Dermis blood vessel endothelial cell (primary cell): ENCODE results near the gene COL4A4. TPM values are rescaled to one million over a fixed set of nuclear protein-coding genes. Genes with fewer than 3 reads are reported as not detected.
"Not testable (repeated sequence)": the region's sequence is repeated elsewhere in the genome, so short reads cannot be mapped to it uniquely, and the experiment has no call there.

Source experiments
- DNase-seq: peaks from one replicate; pipeline ENCODE4 v3.0.0; 2010
- total RNA-seq: library from RNA; depleted of rRNA; stranded (reverse); fragments of >200 nt; gene quantifications from 2 replicates; pipeline ENCODE4 v1.2.3, GENCODE V29; 2014

Gene COL4A4
- 0.05 and 0.17 TPM in 2 replicates for total RNA-seq

DNA sequence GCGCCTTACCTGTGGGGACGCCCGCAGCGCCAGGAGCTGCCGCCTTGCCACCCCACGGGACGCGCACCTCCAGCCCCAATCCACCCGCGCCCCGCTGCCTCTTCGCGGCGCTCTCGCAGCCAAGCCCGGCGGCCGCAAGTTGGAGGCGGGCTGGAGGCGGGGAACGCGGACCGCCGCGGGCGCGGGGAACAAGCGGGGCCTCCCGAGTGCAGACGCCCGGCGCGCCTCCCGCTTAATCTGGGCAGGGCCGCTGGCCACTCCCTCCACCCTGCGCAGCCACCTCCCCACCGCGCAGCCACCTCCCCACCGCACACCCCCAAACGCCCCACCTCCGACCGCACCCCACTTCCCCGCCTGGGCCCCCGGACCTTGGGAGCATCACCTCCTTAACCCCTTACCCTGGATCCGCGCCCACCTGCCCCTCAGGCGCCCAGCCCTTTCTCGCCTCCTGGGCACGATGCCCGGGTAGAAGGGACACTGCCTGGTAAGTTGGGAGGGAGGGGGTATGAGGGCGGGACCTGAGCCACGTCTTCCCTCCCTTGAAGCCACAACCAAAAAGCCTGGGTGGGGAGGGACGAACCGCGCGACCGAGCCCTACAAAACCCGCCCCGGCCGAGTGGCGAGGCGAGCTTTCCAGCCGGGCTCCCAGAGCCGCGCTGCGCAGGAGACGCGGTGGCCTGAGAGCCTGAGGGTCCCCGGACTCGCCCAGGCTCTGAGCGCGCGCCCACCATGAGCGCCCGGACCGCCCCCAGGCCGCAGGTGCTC, at the start of gene COL4A4, which contains the start of gene COL4A3:
Gene COL4A4, minus strand, starts transcription at position 208 of the 765 bp plus-strand sequence. CDS start 16,722 bp downstream, outside the sequence.
Gene COL4A3, plus strand, starts transcription at position 627 of the 765 bp plus-strand sequence. Its CDS starts 103 bp downstream, at position 730.
- no peak for DNase-seq

GRCh38 chr2:227207573-227207972, 43.6 kb upstream of the COL4A4 start:
- DNase-seq = no peak

GRCh38 chr2:227206406-227206805, 42.4 kb upstream of the COL4A4 start:
- no peak for DNase-seq

DNA sequence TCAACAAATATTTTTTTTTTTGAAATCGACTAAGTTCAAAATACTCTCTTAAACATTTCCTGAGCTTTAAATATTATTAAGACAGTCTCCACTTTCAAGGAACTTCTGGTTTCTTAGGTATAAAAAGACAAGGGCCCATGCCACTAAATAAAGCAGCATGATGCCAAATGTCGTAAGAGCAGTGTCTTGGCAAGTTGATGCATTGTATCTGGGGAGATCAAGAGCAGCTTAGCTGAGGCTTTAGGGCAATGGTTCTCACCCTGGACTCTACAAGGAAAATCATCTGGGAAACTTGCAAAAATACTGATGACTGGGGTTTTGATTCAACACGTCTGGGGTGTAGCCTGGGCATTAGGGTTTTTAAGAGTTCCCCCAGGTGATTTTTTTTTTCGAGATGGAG, 41.7 kb upstream of the COL4A4 start:
- no peak for DNase-seq

DNA sequence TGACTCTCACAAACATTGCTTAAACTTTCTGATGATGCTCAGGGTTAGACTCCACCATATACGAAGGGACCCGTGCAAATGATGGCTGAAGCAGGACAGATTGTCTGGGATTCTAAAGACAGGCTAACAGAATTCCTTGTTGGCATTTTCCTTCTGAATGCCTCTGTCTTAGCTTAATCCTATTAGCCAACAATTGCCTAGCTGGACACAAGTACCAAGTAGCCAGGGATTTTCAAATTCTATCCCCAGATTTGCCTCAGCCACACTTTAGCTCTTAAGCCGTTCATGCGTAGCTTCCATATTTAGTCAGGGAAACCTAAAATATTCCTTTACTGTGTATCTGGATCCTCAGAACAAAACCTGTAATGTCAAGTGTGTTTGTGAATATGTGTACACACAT, 40.4 kb upstream of the COL4A4 start:
- no peak for DNase-seq

DNA sequence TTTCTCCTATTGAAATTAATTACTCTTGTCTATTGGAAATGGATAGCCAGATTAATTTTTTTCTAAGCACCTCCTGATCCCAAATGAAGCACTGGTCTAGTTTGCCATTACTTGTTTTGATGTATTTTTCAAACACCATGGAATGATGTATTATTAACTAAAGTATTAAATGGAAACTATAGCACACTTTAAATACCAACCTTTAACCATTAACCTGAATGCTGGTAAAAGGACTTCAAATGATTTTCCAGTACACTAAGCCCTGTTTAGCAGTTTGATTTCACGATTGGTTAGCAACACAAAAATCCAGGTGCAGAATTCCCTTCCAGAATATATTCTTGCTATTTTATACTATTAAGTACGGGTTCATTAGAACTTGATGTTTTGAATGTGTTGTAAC, 37.8 kb upstream of the COL4A4 start:
- no peak for DNase-seq

GRCh38 chr2:227198866-227199265, 34.9 kb upstream of the COL4A4 start:
- no peak for DNase-seq

GRCh38 chr2:227194219-227194618, 30.2 kb upstream of the COL4A4 start:
- DNase-seq = no peak

DNA sequence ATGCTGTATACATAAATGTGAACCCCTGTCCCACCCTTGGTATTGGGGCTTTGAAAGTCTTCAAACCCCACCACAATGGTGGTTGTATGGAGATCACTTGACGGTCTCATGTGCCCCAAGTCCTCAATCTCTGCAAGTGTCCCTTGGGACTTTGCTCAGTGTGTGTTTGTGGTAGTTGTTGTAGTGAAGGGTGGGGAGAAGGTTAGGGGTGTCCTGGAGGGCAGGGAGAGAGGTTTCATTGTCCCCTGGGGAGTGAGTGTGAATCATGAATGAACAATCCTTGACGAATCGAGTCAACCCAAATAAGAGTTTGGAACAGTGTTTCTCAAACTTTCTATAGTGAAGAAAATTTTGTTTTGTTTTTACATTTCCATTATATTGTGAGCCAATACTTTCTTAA, 28.5 kb upstream of the COL4A4 start:
- DNase-seq = no peak

DNA sequence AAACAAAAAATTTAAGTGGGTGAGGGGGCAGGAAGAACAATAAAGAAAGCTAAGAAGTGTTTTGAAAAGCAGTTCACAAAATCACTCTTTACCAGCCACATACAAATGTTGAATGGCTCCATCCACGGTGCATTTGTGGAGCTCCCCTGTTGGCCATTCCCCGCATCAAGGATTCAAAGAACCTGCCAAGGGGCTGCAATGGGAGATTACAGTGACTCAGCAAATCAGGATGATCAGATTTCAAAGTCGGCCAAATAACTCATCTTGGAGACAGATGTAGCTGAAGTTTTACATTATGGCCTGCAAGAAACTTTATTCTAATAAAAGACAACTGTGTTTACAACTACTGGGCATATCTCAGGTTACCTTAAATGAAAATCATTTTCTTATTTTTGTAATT, 27.4 kb upstream of the COL4A4 start:
- no peak for DNase-seq

- DNase-seq = no peak
These were observed 24.3 kb upstream of the COL4A4 start for GRCh38 chr2:227188292-227188691.

DNA sequence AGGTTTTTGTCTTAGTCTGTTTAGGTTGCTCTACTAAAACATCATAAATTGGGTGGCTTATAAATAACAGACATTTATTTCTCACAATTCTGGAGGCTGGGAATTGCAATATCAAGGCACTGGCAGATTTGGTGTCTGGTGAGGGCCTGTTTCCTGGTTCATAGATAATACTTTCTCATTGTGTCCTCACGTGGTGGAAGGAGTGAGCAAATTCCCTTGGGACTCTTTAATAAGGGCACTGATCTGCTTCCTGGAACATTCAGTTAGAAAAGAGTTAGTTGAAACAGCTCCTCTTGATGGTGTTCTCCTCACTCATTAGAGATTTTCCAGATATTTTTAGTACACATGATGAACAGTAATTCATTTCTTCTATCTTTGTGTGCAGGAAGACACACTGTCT, 22.7 kb upstream of the COL4A4 start:
- no peak for DNase-seq

DNA sequence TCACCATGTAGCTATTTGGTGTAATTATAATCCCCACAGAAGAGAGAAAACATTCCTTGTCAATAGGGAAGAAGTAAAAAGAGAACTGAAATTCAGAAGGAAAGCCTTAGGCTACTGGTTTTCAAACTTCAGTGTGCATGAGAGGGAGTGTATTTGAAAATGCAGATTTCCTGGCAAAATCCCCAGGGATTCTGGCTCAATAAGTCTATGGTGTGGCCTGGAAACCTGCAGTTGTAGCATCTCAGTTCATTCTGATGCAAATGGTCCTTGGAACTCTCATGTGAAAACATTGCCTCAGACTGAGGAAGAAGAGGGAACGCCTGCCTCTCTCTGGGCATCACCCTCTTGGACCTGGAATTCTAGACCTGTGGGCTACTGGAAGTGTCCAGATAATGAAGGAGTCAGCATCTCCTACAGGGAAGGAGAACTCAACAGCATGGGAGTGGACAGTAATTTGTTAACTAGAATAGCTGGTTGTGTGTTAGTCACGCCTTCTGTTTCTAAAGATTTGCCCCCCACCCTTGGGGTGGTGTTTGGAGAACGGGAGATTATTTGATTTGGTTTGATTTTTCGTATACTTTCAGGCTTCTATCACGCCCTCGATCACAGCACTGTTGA, 21.7 kb upstream of the COL4A4 start:
- no peak for DNase-seq

- no peak for DNase-seq
These were observed 19.8 kb upstream of the COL4A4 start for GRCh38 chr2:227183657-227184367.

- DNase-seq = no peak
These were observed 18.8 kb upstream of the COL4A4 start for GRCh38 chr2:227182765-227183164.

- no peak for DNase-seq
These were observed 16.8 kb upstream of the COL4A4 start for GRCh38 chr2:227180770-227181169.

GRCh38 chr2:227179988-227180685, 16.1 kb upstream of the COL4A4 start:
- DNase-seq = no peak

DNA sequence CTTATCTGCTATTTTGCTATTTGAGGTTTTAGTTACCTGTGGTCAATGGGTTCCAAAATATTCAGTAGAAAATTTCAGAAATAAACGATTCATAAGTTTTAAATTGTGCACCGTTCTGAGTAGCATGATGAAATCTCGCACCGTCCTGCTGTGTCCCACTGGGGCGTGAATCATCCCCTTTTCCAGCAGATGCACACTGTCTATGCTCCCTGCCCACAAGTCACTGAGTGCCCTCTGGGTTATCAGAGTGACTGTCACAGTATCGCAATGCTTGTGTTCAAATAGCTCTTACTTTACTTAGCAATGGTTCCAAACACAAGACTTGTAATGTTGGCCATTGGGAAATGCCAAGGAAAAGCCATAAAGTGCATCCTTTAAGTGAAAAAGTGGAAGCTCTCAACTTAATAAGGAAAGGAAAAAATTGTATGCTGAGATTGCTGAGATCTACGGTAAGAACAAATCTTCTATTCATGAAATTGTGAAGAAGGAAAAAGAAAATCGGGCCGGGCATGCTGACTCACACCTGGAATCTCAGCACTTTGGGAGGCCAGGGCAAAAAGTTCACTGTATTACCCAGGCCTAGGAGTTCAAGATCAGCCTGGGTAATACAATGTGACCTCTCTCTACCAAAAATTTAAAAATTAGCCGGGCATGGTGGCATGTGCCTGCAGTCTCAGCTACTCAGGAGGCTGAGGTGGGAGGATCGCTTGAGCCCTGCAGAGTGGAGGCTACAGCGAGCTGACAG, 13.8 kb upstream of the COL4A4 start:
- no peak for DNase-seq

DNA sequence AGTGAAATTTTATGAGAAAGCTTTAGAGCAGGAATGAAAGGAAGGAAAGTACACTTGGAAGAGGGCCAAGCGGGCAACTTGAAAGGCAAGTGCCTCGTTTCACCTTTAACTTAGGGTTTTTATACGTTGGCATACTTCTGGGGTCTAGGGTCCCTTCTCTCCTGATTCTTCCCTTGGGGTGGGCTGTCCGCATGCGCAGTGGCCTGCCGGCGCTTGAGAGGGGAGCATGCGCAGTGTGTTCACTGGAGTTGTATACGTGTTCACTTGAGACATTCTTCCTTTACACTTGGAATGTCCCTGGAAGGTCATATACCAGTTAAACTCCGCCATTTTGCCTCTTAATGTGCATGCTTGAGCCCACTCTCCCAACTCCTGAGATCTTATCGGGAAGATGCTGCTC, 7.8 kb upstream of the COL4A4 start:
- DNase-seq = not testable (repeated sequence)

DNA sequence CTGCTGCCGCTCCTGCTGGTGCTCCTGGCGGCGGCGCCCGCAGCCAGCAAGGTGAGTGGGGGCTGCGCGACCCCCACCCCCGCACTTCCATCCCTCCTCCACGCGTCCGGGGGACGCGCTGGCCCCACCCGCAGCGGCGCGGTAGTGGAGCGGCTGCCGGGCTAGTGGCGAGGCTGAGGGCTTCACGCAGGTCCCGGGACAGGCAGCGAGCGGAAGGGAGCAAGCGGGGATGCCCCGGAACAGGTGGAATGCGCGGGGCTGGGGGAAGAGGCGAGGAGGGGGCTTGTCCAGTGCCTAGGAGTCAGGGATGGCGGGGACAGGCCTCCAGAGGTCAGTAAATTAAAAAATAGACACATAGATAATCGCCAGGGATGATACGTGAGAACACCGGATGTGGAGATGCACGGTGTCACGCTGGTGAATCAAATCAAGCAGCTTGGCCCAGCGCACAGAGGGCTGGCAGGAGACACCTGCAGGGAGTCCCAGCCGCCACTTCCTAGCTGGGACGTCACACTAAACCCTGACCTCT, 822 bp upstream of the COL4A4 start:
- DNase-seq = no peak

GRCh38 chr2:227163485-227163997, 464 bp downstream of the COL4A4 start:
- DNase-seq = no peak

DNA sequence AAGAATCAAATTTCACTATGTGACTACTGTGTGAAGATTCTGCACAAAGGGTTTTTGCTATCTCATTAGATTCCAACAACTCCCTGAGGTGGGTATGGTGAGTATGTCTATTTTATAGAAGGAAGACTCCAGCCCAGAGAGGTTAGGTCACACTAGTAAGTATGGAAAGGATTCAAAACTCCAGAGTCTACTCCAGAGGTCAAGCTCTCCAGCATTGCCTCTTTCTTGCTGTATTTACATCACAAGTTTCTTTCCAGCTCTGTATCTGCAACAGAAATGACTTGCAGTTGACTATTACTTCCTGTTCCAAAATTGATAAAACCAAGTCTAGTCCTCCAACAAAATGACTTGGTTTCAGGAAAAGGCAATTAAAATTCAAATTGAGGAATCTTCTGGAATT, 2.1 kb downstream of the COL4A4 start:
- no peak for DNase-seq
